Subcutaneous adipose tissue (tissue), 4 donors: Measurements from ENCODE around the gene HIVEP3. TPM values are rescaled to one million over a fixed set of nuclear protein-coding genes. Genes with fewer than 3 reads are reported as not detected.

ENCODE experiments used
- total RNA-seq, 4 donors: library from RNA; depleted of rRNA; stranded (reverse); fragments of >200 nt; gene quantifications; one replicate each; pipeline ENCODE4 v1.1.0, GENCODE V29; 2016
- TF ChIP-seq, protein P1 (sequence below): fragments of 450-650 bp; IDR thresholded peaks from one replicate; pipeline ENCODE4 v1.5.1; 2016; ENCODE audit warnings: low read depth, mild to moderate bottlenecking, control low read depth, antibody characterized with exemption, moderate library complexity

The HIVEP3 gene
- total RNA-seq, 4 donors from 2014 or later: 2.4 to 9.6 (median 5.0) TPM

DNA sequence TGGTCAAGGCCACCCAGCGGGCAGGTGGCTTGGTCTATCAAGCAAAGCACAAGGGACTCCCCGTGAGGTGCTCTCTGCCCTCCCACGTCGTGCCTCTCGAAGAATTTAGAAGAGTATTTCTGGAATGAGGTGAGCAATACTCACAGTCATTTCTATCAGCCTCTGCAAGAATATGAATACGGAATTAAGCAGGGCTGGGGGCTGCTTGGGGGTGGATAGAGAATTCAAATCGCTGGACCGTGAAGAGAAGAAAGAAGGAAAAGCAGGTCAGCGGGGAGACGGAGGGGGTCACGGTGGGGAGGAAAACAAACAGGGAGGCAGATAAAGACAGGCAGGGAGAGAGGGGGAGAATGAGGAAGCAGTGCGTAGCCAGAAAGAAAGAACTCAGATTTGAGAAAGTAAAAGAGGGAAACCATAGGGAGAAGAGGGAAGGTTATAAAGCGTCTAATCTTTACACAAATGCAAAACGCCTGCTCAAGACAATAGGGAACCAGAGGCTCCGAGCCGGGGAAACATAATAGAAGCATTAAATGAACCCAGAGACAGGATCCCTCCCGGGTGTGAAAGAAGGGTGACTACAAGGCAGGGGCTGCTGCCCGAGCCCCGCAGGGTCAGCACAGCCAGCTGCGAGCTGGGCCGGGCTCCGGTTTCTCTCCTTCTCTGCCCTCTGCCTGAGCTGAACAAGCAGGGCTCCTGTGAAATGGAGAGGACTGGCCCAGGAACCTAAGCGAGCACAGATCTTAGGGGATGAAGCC, 432.2 kb downstream of the HIVEP3 start:
- TF ChIP-seq, protein P1, sequence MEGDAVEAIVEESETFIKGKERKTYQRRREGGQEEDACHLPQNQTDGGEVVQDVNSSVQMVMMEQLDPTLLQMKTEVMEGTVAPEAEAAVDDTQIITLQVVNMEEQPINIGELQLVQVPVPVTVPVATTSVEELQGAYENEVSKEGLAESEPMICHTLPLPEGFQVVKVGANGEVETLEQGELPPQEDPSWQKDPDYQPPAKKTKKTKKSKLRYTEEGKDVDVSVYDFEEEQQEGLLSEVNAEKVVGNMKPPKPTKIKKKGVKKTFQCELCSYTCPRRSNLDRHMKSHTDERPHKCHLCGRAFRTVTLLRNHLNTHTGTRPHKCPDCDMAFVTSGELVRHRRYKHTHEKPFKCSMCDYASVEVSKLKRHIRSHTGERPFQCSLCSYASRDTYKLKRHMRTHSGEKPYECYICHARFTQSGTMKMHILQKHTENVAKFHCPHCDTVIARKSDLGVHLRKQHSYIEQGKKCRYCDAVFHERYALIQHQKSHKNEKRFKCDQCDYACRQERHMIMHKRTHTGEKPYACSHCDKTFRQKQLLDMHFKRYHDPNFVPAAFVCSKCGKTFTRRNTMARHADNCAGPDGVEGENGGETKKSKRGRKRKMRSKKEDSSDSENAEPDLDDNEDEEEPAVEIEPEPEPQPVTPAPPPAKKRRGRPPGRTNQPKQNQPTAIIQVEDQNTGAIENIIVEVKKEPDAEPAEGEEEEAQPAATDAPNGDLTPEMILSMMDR: no peak

DNA sequence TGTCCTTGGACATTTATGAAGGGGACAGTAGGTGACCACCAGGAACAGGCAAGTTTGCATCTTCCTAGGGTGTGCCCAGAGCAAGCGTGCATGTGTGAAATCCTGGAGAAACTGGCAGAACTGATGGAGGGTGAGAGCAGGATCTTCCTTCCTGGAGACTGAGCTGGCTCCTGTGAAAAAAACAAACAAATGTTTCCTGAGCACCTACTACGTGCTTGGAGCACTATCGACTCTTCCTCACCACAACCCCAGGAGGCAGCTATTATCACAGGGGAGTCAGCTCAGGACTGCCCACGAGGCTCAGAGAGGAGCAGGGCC, 432.7 kb downstream of the HIVEP3 start:
- TF ChIP-seq, protein P1: no peak

DNA sequence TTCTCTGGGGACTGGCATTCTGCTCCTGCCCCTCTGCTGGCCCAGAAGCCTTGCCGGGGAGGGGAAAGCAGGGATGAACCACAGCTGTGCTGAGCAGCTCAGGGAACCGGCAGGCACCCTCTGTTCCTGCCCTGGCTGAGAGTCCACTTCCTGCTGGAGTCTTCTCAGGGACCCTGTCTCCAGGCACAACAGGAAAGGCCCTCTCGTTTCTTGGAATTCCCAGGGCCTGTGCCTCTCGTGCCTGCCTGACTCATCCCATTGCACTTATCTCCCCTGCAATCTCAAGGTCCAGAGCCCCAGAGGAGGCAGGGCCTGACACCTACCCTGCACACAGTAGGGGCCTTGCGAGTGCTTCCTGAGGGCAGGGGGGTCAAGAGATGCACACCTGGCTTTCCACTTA, 433.1 kb downstream of the HIVEP3 start:
- TF ChIP-seq, protein P1: no peak

DNA sequence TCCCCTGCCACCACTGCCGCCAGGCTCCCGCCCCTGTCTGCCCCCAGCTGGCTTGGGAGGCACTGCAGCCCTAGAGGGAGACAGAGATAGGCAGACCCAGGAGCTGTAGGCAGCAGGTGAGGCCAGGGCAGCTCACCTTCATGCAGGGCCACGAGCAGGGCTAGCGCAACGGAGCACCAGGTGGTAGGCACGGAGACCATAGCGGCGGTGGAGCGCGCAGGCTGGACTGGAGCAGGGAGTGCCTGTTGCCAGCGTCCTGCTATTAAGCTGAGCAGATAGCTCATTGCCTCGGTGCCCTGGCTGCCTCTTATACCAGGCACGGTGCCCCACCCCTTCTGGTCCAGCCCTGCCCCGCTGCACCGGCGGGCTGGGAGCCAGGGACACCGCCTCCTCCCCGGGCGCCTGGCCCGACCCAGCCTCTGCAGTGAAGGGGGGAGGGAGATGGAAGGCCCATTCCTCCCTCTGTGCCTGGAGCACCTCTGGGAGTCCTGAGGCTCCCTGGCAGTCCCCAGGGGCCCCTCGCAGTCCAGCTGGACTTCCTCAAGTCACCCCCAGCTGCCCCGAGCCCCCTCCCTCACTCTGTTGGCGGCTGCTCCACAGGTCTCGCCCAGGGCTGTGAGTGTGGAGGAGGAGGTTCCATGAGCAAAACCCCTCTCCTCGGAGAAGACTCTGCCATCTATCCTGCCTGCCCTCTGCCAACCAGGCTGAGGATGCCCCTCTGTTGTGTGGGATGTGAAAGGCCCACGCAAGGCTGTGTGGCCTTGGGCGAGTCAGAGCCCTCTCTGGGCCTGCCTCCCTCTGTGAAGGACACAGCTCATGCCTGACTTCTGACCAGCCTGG, 434.1 kb downstream of the HIVEP3 start, which contains the start of gene EDN2:
EDN2 (minus strand) TSS at position 282 of the 840 bp plus-strand sequence; CDS start at position 200, 82 bp downstream.
- TF ChIP-seq, protein P1: no peak

DNA sequence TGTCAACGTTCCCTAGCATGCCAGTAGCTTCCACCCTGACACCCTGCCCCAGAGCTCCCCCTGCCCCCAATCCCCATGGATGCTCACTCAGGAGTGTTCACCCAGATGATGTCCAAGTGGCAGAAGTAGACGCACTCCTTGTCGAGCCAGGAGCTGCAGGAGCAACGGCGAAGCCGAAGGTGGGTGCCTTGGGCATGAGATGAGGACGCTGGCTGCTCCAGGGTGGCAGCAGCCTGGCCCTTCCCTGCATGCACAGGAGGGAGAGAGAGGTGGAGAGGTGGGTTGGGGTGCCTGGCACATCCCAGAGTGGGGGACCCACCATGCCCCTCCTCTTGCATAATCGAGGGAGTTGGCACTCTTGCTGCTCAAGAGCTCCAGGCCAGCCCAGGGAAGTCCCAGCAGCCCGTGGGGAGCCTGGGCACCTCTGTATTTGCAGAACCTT, 434.7 kb downstream of the HIVEP3 start:
- TF ChIP-seq, protein P1: no peak

DNA sequence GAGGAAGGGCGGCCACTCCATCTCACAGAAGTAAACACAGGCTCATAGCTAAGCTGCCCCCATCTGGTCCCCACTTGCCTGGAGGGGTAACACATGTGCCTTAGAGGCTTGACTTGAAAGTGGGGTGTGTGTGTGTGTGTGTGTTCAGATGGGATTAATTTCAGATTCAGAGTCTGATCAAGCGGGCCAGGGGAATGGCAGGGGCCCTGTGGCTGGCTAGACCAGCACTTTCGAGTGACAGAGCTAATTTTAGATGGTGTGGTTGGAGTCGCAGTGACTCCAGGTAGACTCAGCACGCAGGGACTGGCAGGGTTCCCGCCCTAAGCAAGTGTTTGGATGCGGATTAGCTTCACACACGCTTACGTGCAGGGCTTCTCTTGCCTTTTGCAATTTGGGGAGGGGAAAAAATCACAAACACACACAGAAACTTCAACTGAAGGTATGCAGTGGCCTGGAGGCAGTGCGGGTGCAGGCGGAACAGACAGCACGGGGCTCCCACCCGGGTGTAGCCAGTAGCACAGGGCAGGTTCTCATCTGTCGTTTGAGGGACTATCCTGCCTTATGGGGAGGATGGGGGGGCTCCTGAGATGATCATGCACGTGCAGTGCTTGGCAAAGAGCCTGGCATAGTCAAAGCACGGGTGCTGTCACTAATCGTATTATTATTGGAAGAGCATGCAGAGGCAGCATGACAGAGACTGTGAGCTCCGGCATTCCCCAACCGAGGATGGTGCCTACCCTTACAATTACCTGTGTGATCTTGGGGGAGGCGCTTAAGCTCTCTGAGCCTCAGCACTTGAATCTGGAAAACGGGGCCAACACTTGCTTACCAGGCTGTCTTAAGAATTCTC, 435.5 kb downstream of the HIVEP3 start:
- TF ChIP-seq, protein P1: no peak
